Kidney (tissue), 14 donors: Measurements from ENCODE around the gene MIER1. TPM values are rescaled to one million over a fixed set of nuclear protein-coding genes. Genes with fewer than 3 reads are reported as not detected.

ENCODE experiments used
- DNase-seq, 5 donors: peaks; one replicate each; pipeline ENCODE4 v3.0.0-alpha.2; 2013 to 2020
- FAIRE-seq: peaks from 2 replicates; lab custom pipeline; 2012; peaks lifted over from hg19 to GRCh38; lab: Jason Lieb, UNC
- H3K27ac ChIP-seq, 2 donors: one replicate each; pipeline ENCODE4 v1.7.0; 2013; ENCODE audit warnings: low read depth in 2 of 2, low read length in 2 of 2, inconsistent platforms in 1 of 2
- H3K27me3 ChIP-seq: one replicate; pipeline ENCODE4 v1.7.1; 2013; ENCODE audit warnings: low read length, inconsistent platforms; ENCODE audit not compliant: control insufficient read depth, insufficient read depth
- H3K36me3 ChIP-seq, 3 donors: one replicate each; pipeline versions ENCODE4 v1.7.0 to v1.7.1; 2013; ENCODE audit warnings: low read length in 3 of 3, control low read depth in 1 of 3, inconsistent platforms in 1 of 3; ENCODE audit not compliant: insufficient read depth in 3 of 3, control insufficient read depth in 2 of 3
- H3K4me1 ChIP-seq, 3 donors: one replicate each; pipeline versions ENCODE4 v1.7.0 to v1.7.1; 2013; ENCODE audit warnings: low read length in 3 of 3, inconsistent platforms in 1 of 3, low read depth in 1 of 3; ENCODE audit not compliant: control insufficient read depth in 2 of 3, insufficient read depth in 2 of 3
- H3K4me3 ChIP-seq, 3 donors: one replicate each; pipeline versions ENCODE4 v1.7.0 to v1.8.1; 2013; ENCODE audit warnings: low read length in 3 of 3, control low read depth in 1 of 3, inconsistent platforms in 1 of 3
- H3K9ac ChIP-seq, 3 donors: one replicate each; pipeline versions ENCODE4 v1.7.0 to v1.7.1; 2013; ENCODE audit warnings: low read length in 3 of 3, control low read depth in 1 of 3, inconsistent platforms in 1 of 3
- H3K9me3 ChIP-seq, 3 donors: one replicate each; pipeline versions ENCODE4 v1.7.0 to v1.7.1; 2013; ENCODE audit warnings: low read length in 3 of 3, control low read depth in 1 of 3, inconsistent platforms in 1 of 3; ENCODE audit not compliant: control insufficient read depth in 2 of 3, insufficient read depth in 1 of 3
- CTCF ChIP-seq: IDR thresholded peaks from 3 replicates; pipeline ENCODE4 v1.5.1; 2012; ENCODE audit warnings: mild to moderate bottlenecking, moderate library complexity, borderline replicate concordance; ENCODE audit not compliant: insufficient read depth; ENCODE audit errors: extremely low read depth
- intact Hi-C: fragments of 100-400 bp; cut with DNase I; formaldehyde crosslinking; loops from one replicate; pipeline ENCODE4 v1.11.1; 2022
- polyA plus RNA-seq: library from polyadenylated mRNA; stranded (reverse); fragments of 350-450 nt; fragmentation: Illumina TruSeq; extraction: RNeasy Lipid Tissue Mini Kit (QIAGEN cat#74804); gene quantifications from one replicate; pipeline ENCODE4 v1.2.3, GENCODE V29; 2014; ENCODE audit warnings: low read depth, low replicate concordance; ENCODE audit not compliant: insufficient read depth
- total RNA-seq: library from RNA; stranded (reverse); fragmentation: NEBNext Ultra II Directional; extraction: Animal tissue kit (Norgen Biotek cat#: 25700); gene quantifications from one replicate; pipeline ENCODE4 v1.2.1, GENCODE V29; 2021
- donor health status: control.
- donor health status: control.
- donor health status: control.
- donor health status: control.
- donor health status: control.
- donor health status: DM: yes; HTN: yes; CAD: no.
- donor health status: Normal renal cell carcinoma (clear cell type).

MIER1 gene
- total and polyA plus RNA-seq, 2 donors from 2014 or later = 9.4 to 47.6 TPM

- H3K4me1 ChIP-seq = no peaks in the 10 kb centered on the region
- no peak for FAIRE-seq
- no peak for TF ChIP-seq CTCF
These were observed 20.5 kb downstream of the MIER1 start for GRCh38 chr1:66945316-66945715.

GRCh38 chr1:66947267-66947666 lies 22.5 kb downstream of the MIER1 start:
- no peak for FAIRE-seq
- no peak for DNase-seq
- TF ChIP-seq CTCF = no peak
- Histone ChIP-seq H3K27me3 (no peaks in the 10 kb centered on the region), H3K9me3 (no peaks in the 10 kb centered on the region), H3K4me3 (no peak overlapping the region), H3K9ac (no peak overlapping the region), H3K27ac (no peak overlapping the region), H3K36me3 (peaks cover 0 to 17% (median 11%) of the 10 kb centered on the region in 3 donors), H3K4me1 (no peaks in the 10 kb centered on the region)
- intact Hi-C loops = no loop called here

More at GRCh38 chr1:66945316-66945715, 20.5 kb downstream of the MIER1 start:
- Histone ChIP-seq H3K9ac (no peak overlapping the region), H3K27ac (no peak overlapping the region), H3K4me3 (no peak overlapping the region), H3K27me3 (no peaks in the 10 kb centered on the region), H3K9me3 (no peaks in the 10 kb centered on the region), H3K36me3 (peaks cover 0 to 14% (median 8%) of the 10 kb centered on the region in 3 donors)
- no peak for DNase-seq
- intact Hi-C loops = no loop called here

GRCh38 chr1:66951513-66951912 lies 26.7 kb downstream of the MIER1 start:
- Histone ChIP-seq H3K4me3 (no peak overlapping the region), H3K27me3 (no peaks in the 10 kb centered on the region), H3K36me3 (peaks cover 0 to 19% (median 13%) of the 10 kb centered on the region in 3 donors), H3K9me3 (no peaks in the 10 kb centered on the region), H3K27ac (no peak overlapping the region), H3K4me1 (no peaks in the 10 kb centered on the region), H3K9ac (no peak overlapping the region)
- DNase-seq (no peak), FAIRE-seq (no peak)
- TF ChIP-seq CTCF = no peak
- intact Hi-C loops = no loop called here

GRCh38 chr1:66954208-66954607 lies 29.4 kb downstream of the MIER1 start:
- H3K9me3 ChIP-seq = no peaks in the 10 kb centered on the region
- no peaks in the 10 kb centered on the region for H3K4me1 ChIP-seq
- no peak overlapping the region for H3K4me3 ChIP-seq
- FAIRE-seq (no peak), DNase-seq (no peak)
- TF ChIP-seq CTCF = no peak
- H3K36me3 ChIP-seq = peaks cover 0 to 9% (median 7%) of the 10 kb centered on the region in 3 donors
- H3K27ac ChIP-seq = no peak overlapping the region
- no peaks in the 10 kb centered on the region for H3K27me3 ChIP-seq
- intact Hi-C loops = no loop called here
- H3K9ac ChIP-seq = no peak overlapping the region
